Stimulated activated CD8-positive, alpha-beta memory T cell treated with anti-CD3 and anti-CD28 coated beads, Interleukin-15, amount 100 ng/mL, for 4 hours (primary cell): ENCODE results near the gene NCKIPSD.

ENCODE experiments used
- DNase-seq, 2 donors: peaks; one replicate each; pipeline ENCODE4 v3.0.0-alpha.2; 2020; ENCODE audit warnings: low read depth in 2 of 2

Gene NCKIPSD

GRCh38 chr3:48623851-48624547, 61.7 kb downstream of the NCKIPSD start:
- no peak for DNase-seq
